ENCODE measurements around the gene MAMLD1. TPM values are rescaled to one million over a fixed set of nuclear protein-coding genes. Genes with fewer than 3 reads are reported as not detected.

Gene MAMLD1
- total RNA-seq, 4 donors from 2014 or later, result 4.5 to 10.3 (median 6.2) TPM

- TF ChIP-seq CTCF (IDR thresholded peaks at IDR 0.05), result no peak
- no peak for DNase-seq (ENCODE audit: low spot score)
- no peak for ATAC-seq (ENCODE audit: low FRiP score)
These were observed 75.0 kb downstream of the MAMLD1 start for GRCh38 chrX:150438165-150438564.

- no peak for ATAC-seq (ENCODE audit: low FRiP score)
- no peak for DNase-seq (ENCODE audit: low spot score)
- TF ChIP-seq CTCF (IDR thresholded peaks at IDR 0.05), result no peak
These were observed 83.0 kb downstream of the MAMLD1 start for GRCh38 chrX:150446151-150446550.

- no peak for ATAC-seq (ENCODE audit: low FRiP score)
- DNase-seq (ENCODE audit: low spot score), result no peak
- no peak for TF ChIP-seq CTCF (IDR thresholded peaks at IDR 0.05)
These were observed 83.9 kb downstream of the MAMLD1 start for GRCh38 chrX:150446995-150447394.

GRCh38 chrX:150449313-150449712 lies 86.2 kb downstream of the MAMLD1 start:
- DNase-seq (ENCODE audit: low spot score) (no peak), ATAC-seq (ENCODE audit: low FRiP score) (no peak)
- no peak for TF ChIP-seq CTCF (IDR thresholded peaks at IDR 0.05)

GRCh38 chrX:150450519-150451177 lies 87.5 kb downstream of the MAMLD1 start:
- no peak for ATAC-seq (ENCODE audit: low FRiP score)
- TF ChIP-seq CTCF (IDR thresholded peaks at IDR 0.05), result no peak
- DNase-seq (ENCODE audit: low spot score), result no peak

GRCh38 chrX:150451953-150452352 lies 88.8 kb downstream of the MAMLD1 start:
- no peak for TF ChIP-seq CTCF (IDR thresholded peaks at IDR 0.05)

GRCh38 chrX:150454083-150454482 lies 91.0 kb downstream of the MAMLD1 start:
- TF ChIP-seq CTCF (IDR thresholded peaks at IDR 0.05), result no peak
- ATAC-seq (ENCODE audit: low FRiP score) (no peak), DNase-seq (ENCODE audit: low spot score) (no peak)

More at GRCh38 chrX:150451953-150452352, 88.8 kb downstream of the MAMLD1 start:
- ATAC-seq (ENCODE audit: low FRiP score) (no peak), DNase-seq (ENCODE audit: low spot score) (no peak)

Measured in omental fat pad (tissue), 4 donors.